RWPE1 (cell line): Measurements from ENCODE around the gene ZNF282.
"Not testable (repeated sequence)": the region's sequence is repeated elsewhere in the genome, so short reads cannot be mapped to it uniquely, and the experiment has no call there.

Source experiments
- CTCF ChIA-PET: fragments of 350-600 bp; sonication (Branson Sonifier 250); formaldehyde crosslinking; extraction: SDS; loops from one replicate; lab custom pipeline; 2021; lab: Yijun Ruan, JAX
- POLR2A ChIA-PET: fragments of 400-600 bp; formaldehyde crosslinking; extraction: SDS; loops from one replicate; lab custom pipeline; 2020; ENCODE audit warnings: antibody characterized with exemption; ENCODE audit not compliant: low non-redundant PET; lab: Yijun Ruan, JAX
- DNase-seq: peaks from one replicate; pipeline ENCODE4 v3.0.0; 2012; ENCODE audit warnings: low spot score
- H3K27ac ChIP-seq: fragments of 450-650 bp; 2 replicates; pipeline ENCODE4 v1.5.1; 2017
- TF ChIP-seq, protein P1 (sequence below): fragments of 450-650 bp; conservative IDR thresholded peaks from 2 replicates; pipeline ENCODE4 v1.5.1; 2017; ENCODE audit warnings: low read depth, mild to moderate bottlenecking

Gene ZNF282

DNA sequence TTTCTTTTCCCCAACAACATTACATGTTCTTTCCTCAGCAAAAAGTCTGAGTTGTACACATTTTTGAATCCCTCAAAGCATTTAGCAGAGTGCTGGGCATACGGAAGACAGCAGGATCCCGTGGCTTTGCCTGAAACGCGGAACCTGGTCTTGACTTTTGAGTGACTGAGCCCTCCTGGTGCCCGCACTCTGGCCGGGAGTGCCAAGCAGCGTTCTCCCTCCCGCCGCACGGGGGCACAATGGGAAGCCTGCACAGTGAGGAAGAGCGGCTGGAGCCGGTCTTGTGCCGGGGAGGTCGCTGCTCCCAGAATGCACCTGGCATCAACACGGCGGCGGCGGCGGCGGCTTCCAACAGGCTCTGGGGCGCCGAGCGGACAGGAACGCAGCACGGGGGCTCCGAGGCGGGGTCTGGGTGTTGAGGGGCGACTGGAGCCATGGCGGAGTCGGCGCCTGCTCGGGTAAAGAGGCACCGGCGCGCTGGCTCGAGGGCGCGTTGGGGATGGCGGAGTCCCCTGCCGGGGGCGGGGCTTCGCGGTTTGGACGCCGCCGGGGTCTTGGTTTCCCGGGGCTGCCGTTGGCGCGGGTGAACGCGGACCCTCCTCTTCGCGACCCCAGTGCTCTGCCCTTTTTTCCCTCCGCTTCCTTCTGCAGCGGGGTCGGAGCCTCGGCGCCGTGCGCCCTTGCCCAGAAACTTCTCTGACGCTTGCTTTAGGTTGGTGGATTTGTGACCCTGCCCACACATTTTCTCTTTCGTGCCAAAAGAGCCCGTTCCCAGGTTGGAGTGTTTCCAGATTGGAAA is 44.2 kb downstream of the ZNF282 start, which contains the start of gene ZNF212:
Gene ZNF212 (plus strand): TSS at position 307 of the 799 bp plus-strand sequence. CDS start 128 bp downstream, at position 435.
- H3K27ac ChIP-seq, result peak within 1 kb of the TSS; percentile 75
- POLR2A ChIA-PET, result no interaction called here
- DNase-seq, result peak; percentile 95
- TF ChIP-seq, protein P1, sequence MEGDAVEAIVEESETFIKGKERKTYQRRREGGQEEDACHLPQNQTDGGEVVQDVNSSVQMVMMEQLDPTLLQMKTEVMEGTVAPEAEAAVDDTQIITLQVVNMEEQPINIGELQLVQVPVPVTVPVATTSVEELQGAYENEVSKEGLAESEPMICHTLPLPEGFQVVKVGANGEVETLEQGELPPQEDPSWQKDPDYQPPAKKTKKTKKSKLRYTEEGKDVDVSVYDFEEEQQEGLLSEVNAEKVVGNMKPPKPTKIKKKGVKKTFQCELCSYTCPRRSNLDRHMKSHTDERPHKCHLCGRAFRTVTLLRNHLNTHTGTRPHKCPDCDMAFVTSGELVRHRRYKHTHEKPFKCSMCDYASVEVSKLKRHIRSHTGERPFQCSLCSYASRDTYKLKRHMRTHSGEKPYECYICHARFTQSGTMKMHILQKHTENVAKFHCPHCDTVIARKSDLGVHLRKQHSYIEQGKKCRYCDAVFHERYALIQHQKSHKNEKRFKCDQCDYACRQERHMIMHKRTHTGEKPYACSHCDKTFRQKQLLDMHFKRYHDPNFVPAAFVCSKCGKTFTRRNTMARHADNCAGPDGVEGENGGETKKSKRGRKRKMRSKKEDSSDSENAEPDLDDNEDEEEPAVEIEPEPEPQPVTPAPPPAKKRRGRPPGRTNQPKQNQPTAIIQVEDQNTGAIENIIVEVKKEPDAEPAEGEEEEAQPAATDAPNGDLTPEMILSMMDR, result peak; percentile 99
- CTCF ChIA-PET, result interaction anchor here (0.7 kb wide), 1 partner anchor 78 kb away, joined by 6 read pairs; no protein-coding TSS in a partner anchor

DNA sequence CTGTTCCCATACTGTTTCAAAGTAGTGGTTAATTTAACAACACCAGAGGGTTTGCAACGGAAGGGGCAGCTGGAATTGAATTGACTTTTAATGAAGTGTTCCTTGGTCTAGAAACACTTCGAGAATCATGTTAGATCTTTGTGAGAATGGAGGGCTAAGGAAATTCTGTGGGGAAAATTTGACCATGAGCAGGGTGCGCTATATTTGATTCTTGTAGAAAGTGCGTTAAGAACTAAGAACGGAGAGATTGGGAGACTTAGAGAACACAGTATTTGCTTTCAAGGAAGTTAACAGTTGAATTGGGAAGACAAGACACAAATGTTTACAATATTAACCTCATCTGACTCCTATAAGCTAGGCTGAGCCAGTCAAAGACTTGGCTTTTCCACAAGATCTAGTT is 45.3 kb downstream of the ZNF282 start:
- DNase-seq, result no peak
- TF ChIP-seq, protein P1, result no peak
- POLR2A ChIA-PET, result interaction anchor here (0.6 kb wide), 1 partner anchor 430 kb away, joined by 3 read pairs; no protein-coding TSS in a partner anchor
- H3K27ac ChIP-seq, result no peak overlapping the region
- CTCF ChIA-PET, result interaction anchor here (0.5 to 0.7 kb wide), 2 partner anchors 21 to 79 kb away, joined by 3 to 6 read pairs; partner anchors contain the start of gene ZNF783

DNA sequence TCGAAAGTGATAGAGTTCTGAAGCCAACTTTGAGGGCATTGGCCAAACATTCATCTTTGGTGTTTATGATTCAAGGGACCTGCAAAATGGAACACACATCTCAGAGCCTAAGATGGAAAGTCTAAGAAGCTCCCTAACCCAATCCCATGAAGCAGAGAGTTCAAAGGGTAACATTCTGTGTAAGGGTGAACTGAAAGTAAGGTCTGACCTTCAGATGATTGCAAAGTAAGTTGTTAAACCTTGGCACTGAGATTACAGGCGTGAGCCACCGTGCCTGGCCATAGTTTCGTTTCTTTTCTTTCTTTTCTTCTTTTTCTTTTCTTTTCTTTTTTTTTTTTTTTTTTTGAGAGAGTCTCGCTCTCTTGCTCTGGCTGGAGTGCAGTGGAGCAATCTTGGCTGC is 46.4 kb downstream of the ZNF282 start:
- no peak overlapping the region for H3K27ac ChIP-seq
- TF ChIP-seq, protein P1, result no peak
- ChIA-PET CTCF (no interaction called here), POLR2A (no interaction called here)
- DNase-seq, result no peak

DNA sequence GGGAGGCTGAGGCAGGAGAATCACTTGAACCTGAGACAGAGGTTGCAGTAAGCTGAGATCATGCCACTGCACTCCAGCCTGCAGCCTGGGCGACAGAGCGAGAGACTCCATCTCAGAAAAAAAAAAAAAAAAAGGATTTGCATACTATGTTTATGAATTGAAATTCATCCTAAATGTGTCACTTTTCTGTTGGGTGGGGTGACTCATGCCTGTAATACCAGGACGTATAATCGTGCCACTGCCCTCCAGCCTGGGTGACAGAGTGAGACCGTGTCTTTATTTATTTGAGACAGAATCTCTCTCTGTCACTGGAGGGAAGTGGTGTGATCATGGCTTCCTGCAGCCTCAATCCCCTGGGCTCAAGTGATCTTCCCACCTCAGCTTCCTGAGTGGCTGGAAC is 49.9 kb downstream of the ZNF282 start:
- ChIA-PET POLR2A (no interaction called here), CTCF (no interaction called here)
- TF ChIP-seq, protein P1, result no peak
- no peak for DNase-seq
- peak overlapping the region; percentile 18; the same call in 1 of the 2 replicates for H3K27ac ChIP-seq

DNA sequence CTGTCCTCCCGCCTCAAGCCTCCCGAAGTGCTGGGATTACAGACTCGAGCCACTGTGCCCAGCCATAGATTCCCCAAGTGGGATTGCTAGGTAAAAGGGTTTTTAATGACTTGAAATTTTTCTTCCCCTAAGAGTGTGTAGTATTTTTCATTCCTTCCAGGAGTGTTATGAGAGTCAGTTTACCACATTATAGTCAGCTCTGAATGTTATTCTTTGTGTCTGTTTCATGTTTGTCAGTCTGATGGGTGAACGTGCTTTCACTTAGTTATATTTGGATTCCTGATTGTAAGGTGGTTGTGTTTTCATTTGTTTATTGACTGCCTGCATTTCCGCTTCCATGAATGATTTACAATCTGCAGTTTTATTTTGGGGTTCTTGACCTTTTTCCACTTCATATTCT is 50.4 kb downstream of the ZNF282 start:
- POLR2A ChIA-PET, result no interaction called here
- TF ChIP-seq, protein P1, result no peak
- CTCF ChIA-PET, result interaction anchor here (0.6 kb wide), 1 partner anchor 11 kb away, joined by 4 read pairs; no protein-coding TSS in a partner anchor
- DNase-seq, result no peak
- peak overlapping the region; percentile 18; the same call in 1 of the 2 replicates for H3K27ac ChIP-seq

DNA sequence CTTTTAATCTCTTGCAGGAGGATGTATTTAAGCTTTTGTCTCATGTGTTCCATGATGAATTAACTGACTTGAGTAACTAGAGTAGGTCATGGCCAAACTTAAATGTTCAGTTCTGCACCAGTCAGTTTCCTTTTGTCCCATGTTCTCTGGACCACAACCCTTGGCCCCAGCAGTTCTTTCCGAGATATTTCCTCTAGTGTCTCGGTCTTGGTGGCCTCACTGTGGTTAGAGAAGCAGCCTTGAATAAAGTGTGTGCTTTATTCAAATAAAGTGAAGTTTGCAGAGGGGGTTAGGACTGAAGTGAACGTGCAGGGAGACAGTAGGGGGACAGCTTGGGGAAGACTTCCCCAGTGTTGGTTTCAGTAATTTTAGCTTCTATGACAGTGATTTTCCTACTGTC is 53.4 kb downstream of the ZNF282 start:
- H3K27ac ChIP-seq, result no peak overlapping the region
- POLR2A ChIA-PET, result no interaction called here
- no peak for DNase-seq
- CTCF ChIA-PET, result no interaction called here
- TF ChIP-seq, protein P1, result no peak

DNA sequence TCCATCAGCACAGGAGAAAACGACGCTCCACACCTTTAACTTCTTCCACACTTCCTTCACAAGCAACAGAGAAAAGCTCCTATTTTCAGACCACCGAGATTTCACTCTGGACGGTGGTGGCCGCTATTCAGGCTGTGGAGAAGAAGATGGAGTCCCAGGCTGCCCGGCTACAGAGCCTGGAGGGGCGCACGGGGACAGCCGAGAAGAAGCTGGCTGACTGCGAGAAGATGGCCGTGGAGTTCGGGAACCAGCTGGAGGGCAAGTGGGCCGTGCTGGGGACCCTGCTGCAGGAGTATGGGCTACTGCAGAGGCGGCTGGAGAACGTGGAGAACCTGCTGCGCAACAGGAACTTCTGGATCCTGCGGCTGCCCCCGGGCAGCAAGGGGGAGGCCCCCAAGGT is 54.8 kb downstream of the ZNF282 start:
- POLR2A ChIA-PET, H3K27ac ChIP-seq, CTCF ChIA-PET, DNase-seq: not testable (repeated sequence)

DNA sequence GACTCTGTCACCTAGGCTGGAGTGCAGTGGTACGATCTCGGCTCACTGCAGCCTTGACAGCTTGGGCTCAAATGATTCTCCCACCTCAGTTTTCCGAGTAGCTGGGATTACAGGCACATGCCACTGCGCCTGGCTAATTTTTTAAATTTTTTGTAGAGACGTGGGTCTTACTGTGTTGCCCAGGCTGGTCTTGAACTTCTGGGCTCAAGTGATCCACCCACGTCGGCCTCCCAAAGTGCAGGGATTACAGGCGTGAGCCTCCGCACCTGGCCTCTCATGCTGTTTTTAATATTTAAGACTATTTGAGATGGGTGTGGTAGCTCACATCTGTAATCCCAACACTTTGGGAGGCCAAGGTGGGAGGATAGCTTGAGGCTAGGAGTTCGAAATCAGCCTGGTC is 56.2 kb downstream of the ZNF282 start:
- DNase-seq, H3K27ac ChIP-seq, CTCF ChIA-PET: not testable (repeated sequence)
- POLR2A ChIA-PET, result interaction anchor here (0.7 kb wide), 1 partner anchor 1812 kb away, joined by 5 read pairs; no protein-coding TSS in a partner anchor
